ENCODE results near the gene ECEL1.
"Not testable (repeated sequence)": the region's sequence is repeated elsewhere in the genome, so short reads cannot be mapped to it uniquely, and the experiment has no call there.

GRCh38 chr2:232433622-232434021, 54.0 kb downstream of the ECEL1 start:
- TF ChIP-seq CTCF, POLR2A, POLR2AphosphoS5, EP300 (IDR thresholded peaks at IDR 0.05): not testable (repeated sequence)
